Measurements from ENCODE around the gene MED16.

DNA sequence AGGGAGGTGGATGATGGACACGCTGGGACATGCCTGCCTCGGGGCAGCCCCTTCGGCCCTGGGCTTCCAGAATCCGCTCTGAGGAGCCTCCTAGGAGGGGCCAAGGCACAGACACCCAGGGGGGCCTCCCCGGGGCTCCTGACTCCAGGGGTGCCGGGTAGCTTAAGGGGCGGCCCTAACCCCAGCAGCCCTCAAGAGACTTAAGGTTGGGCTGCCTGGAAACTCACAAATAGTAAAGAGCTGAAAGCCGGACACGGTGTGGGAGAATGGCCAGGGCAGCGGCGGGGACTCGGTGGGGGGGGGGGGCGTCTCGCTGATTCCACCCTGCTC is 40.5 kb upstream of the MED16 start:
- TF ChIP-seq, protein P1, sequence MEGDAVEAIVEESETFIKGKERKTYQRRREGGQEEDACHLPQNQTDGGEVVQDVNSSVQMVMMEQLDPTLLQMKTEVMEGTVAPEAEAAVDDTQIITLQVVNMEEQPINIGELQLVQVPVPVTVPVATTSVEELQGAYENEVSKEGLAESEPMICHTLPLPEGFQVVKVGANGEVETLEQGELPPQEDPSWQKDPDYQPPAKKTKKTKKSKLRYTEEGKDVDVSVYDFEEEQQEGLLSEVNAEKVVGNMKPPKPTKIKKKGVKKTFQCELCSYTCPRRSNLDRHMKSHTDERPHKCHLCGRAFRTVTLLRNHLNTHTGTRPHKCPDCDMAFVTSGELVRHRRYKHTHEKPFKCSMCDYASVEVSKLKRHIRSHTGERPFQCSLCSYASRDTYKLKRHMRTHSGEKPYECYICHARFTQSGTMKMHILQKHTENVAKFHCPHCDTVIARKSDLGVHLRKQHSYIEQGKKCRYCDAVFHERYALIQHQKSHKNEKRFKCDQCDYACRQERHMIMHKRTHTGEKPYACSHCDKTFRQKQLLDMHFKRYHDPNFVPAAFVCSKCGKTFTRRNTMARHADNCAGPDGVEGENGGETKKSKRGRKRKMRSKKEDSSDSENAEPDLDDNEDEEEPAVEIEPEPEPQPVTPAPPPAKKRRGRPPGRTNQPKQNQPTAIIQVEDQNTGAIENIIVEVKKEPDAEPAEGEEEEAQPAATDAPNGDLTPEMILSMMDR (conservative IDR thresholded peaks at IDR 0.05; ENCODE audit: low read length), result no peak
- no peak for TF ChIP-seq EZH2phosphoT487 (IDR thresholded peaks at IDR 0.05; ENCODE audit: borderline replicate concordance)
